ENCODE data around the gene SEMA3B. TPM values are rescaled to one million over a fixed set of nuclear protein-coding genes. Genes with fewer than 3 reads are reported as not detected.

Gene SEMA3B
- total RNA-seq, 1 donor from 2014 or later = 5.4 TPM

GRCh38 chr3:50288387-50289007, 19.6 kb downstream of the SEMA3B start:
- no peak for DNase-seq
- H3K4me3 Mint-ChIP-seq (ENCODE audit: unreplicated experiment) = no peak overlapping the region
- no peak overlapping the region for H3K27ac Mint-ChIP-seq (ENCODE audit: unreplicated experiment)
- H3K27me3 Mint-ChIP-seq (ENCODE audit: unreplicated experiment) = peaks cover 2% of the 10 kb centered on the region
- TF ChIP-seq, protein P1, sequence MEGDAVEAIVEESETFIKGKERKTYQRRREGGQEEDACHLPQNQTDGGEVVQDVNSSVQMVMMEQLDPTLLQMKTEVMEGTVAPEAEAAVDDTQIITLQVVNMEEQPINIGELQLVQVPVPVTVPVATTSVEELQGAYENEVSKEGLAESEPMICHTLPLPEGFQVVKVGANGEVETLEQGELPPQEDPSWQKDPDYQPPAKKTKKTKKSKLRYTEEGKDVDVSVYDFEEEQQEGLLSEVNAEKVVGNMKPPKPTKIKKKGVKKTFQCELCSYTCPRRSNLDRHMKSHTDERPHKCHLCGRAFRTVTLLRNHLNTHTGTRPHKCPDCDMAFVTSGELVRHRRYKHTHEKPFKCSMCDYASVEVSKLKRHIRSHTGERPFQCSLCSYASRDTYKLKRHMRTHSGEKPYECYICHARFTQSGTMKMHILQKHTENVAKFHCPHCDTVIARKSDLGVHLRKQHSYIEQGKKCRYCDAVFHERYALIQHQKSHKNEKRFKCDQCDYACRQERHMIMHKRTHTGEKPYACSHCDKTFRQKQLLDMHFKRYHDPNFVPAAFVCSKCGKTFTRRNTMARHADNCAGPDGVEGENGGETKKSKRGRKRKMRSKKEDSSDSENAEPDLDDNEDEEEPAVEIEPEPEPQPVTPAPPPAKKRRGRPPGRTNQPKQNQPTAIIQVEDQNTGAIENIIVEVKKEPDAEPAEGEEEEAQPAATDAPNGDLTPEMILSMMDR (IDR thresholded peaks at IDR 0.05; ENCODE audit: partially characterized antibody, unreplicated experiment) = no peak
- peaks cover 4% of the 10 kb centered on the region for H3K9me3 Mint-ChIP-seq (ENCODE audit: unreplicated experiment)
- H3K4me1 Mint-ChIP-seq (ENCODE audit: low read depth, unreplicated experiment) = peaks cover 8% of the 10 kb centered on the region
- H3K36me3 Mint-ChIP-seq (ENCODE audit: unreplicated experiment) = no peaks in the 10 kb centered on the region

DNA sequence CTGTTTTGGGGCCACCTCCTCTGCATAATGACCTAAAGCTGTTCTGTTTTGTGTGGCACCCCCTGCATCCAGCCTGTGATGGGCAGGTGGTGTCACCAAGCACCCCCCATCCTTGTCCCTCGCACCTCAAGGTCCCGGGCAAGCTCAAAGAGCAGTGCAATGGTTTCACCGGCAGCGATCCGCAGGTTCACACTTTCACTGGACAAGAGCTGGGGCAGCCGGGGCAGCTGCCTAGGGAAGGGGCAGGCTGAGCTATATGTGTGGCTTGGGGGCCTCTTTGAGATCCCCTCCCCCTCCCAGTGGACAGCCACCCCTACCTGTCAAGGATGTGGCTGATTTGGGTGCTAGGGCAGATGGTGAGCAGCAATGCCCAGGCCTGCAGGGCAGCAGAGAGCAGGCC, 20.2 kb downstream of the SEMA3B start:
- H3K36me3 Mint-ChIP-seq (ENCODE audit: unreplicated experiment) = no peaks in the 10 kb centered on the region

DNA sequence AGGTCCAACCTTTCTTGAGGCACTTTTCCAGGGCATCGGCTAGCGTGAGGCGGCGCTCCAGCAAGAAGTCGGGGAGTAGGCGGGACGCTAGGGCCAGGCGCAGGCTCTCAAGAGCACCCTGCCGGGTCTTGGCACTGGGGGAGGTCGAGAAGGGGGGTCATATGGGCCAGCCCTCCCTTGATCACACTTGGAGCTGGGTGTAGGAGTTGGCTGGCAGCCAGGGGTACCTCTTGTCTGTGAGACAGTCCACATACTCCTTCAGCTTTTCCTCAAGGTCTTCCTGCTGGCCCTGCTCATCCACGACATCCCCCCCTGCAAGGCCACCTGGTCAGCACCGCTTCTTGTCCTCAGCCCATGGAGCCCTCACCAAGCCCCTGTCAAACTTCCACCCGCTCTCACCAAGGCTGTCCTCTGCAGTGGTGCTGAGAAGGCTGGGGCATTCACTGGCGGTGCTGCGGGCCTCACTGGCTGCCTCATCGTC, 21.3 kb downstream of the SEMA3B start:
- TF ChIP-seq, protein P1 (IDR thresholded peaks at IDR 0.05; ENCODE audit: partially characterized antibody, unreplicated experiment) = no peak
- no peaks in the 10 kb centered on the region for H3K36me3 Mint-ChIP-seq (ENCODE audit: unreplicated experiment)
- no peak overlapping the region for H3K27ac Mint-ChIP-seq (ENCODE audit: unreplicated experiment)
- no peak for DNase-seq
- H3K9me3 Mint-ChIP-seq (ENCODE audit: unreplicated experiment) = peaks cover 4% of the 10 kb centered on the region
- H3K4me3 Mint-ChIP-seq (ENCODE audit: unreplicated experiment) = no peak overlapping the region
- H3K27me3 Mint-ChIP-seq (ENCODE audit: unreplicated experiment) = peaks cover 2% of the 10 kb centered on the region
- peaks cover 8% of the 10 kb centered on the region for H3K4me1 Mint-ChIP-seq (ENCODE audit: low read depth, unreplicated experiment)

More for the DNA sequence above, 20.2 kb downstream of the SEMA3B start:
- peaks cover 4% of the 10 kb centered on the region for H3K9me3 Mint-ChIP-seq (ENCODE audit: unreplicated experiment)
- peaks cover 8% of the 10 kb centered on the region for H3K4me1 Mint-ChIP-seq (ENCODE audit: low read depth, unreplicated experiment)
- H3K27me3 Mint-ChIP-seq (ENCODE audit: unreplicated experiment) = peaks cover 2% of the 10 kb centered on the region
- DNase-seq = no peak
- TF ChIP-seq, protein P1 (IDR thresholded peaks at IDR 0.05; ENCODE audit: partially characterized antibody, unreplicated experiment) = no peak
- H3K4me3 Mint-ChIP-seq (ENCODE audit: unreplicated experiment) = no peak overlapping the region
- H3K27ac Mint-ChIP-seq (ENCODE audit: unreplicated experiment) = no peak overlapping the region

GRCh38 chr3:50292159-50293078, 23.5 kb downstream of the SEMA3B start, which contains the start of gene IFRD2:
Gene IFRD2 (minus strand): TSS chr3:50292429. CDS start chr3:50292274, 155 bp downstream.
- Mint-ChIP-seq H3K27me3 (ENCODE audit: unreplicated experiment) (peaks cover 2% of the 10 kb centered on the region), H3K36me3 (ENCODE audit: unreplicated experiment) (no peaks in the 10 kb centered on the region), H3K4me1 (ENCODE audit: low read depth, unreplicated experiment) (peaks cover 8% of the 10 kb centered on the region), H3K4me3 (ENCODE audit: unreplicated experiment) (peak within 1 kb of the TSS; percentile 91), H3K27ac (ENCODE audit: unreplicated experiment) (peak within 1 kb of the TSS; percentile 93), H3K9me3 (ENCODE audit: unreplicated experiment) (peaks cover 4% of the 10 kb centered on the region)
- TF ChIP-seq, protein P1 (IDR thresholded peaks at IDR 0.05; ENCODE audit: partially characterized antibody, unreplicated experiment) = no peak
- DNase-seq = peak; percentile 95

Measured in glutamatergic neuron (in vitro differentiated cells).